ENCODE data around the gene GPRC5A.

The GPRC5A gene

GRCh38 chr12:12877781-12878455 is 13.4 kb upstream of the GPRC5A start (continued):
- no peak for TF ChIP-seq ZNF555 (tag by site-specific recombination; conservative IDR thresholded peaks at IDR 0.05)
- TF ChIP-seq ZNF366 (tag by site-specific recombination; conservative IDR thresholded peaks at IDR 0.05): no peak
- TF ChIP-seq MEIS1 (CRISPR knock-in tag; IDR thresholded peaks at IDR 0.05; ENCODE audit: borderline replicate concordance): no peak
- no peak for TF ChIP-seq ZNF394 (tag by site-specific recombination; IDR thresholded peaks at IDR 0.05; ENCODE audit: borderline replicate concordance)
- TF ChIP-seq, protein P1, sequence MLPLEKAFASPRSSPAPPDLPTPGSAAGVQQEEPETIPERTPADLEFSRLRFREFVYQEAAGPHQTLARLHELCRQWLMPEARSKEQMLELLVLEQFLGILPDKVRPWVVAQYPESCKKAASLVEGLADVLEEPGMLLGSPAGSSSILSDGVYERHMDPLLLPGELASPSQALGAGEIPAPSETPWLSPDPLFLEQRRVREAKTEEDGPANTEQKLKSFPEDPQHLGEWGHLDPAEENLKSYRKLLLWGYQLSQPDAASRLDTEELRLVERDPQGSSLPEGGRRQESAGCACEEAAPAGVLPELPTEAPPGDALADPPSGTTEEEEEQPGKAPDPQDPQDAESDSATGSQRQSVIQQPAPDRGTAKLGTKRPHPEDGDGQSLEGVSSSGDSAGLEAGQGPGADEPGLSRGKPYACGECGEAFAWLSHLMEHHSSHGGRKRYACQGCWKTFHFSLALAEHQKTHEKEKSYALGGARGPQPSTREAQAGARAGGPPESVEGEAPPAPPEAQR (tag by site-specific recombination; IDR thresholded peaks at IDR 0.05): no peak
- no peak for TF ChIP-seq ZNF221 (tag by site-specific recombination; IDR thresholded peaks at IDR 0.05; ENCODE audit: borderline replicate concordance)
- TF ChIP-seq, protein P2, sequence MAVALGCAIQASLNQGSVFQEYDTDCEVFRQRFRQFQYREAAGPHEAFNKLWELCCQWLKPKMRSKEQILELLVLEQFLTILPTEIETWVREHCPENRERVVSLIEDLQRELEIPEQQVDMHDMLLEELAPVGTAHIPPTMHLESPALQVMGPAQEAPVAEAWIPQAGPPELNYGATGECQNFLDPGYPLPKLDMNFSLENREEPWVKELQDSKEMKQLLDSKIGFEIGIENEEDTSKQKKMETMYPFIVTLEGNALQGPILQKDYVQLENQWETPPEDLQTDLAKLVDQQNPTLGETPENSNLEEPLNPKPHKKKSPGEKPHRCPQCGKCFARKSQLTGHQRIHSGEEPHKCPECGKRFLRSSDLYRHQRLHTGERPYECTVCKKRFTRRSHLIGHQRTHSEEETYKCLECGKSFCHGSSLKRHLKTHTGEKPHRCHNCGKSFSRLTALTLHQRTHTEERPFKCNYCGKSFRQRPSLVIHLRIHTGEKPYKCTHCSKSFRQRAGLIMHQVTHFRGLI (tag by site-specific recombination; IDR thresholded peaks at IDR 0.05): peak; percentile 15; the same call in 1 of the 2 replicates
- no peak for TF ChIP-seq ZFHX2 (tag by site-specific recombination; conservative IDR thresholded peaks at IDR 0.05)
- peak; percentile 71 for TF ChIP-seq PRDM4 (tag by site-specific recombination; IDR thresholded peaks at IDR 0.05)
- TF ChIP-seq ZNF140 (tag by site-specific recombination; IDR thresholded peaks at IDR 0.05): no peak
- TF ChIP-seq GLI4 (tag by site-specific recombination; IDR thresholded peaks at IDR 0.05): no peak
- TF ChIP-seq ZNF404 (tag by site-specific recombination; IDR thresholded peaks at IDR 0.05): no peak
- TF ChIP-seq, protein P3, sequence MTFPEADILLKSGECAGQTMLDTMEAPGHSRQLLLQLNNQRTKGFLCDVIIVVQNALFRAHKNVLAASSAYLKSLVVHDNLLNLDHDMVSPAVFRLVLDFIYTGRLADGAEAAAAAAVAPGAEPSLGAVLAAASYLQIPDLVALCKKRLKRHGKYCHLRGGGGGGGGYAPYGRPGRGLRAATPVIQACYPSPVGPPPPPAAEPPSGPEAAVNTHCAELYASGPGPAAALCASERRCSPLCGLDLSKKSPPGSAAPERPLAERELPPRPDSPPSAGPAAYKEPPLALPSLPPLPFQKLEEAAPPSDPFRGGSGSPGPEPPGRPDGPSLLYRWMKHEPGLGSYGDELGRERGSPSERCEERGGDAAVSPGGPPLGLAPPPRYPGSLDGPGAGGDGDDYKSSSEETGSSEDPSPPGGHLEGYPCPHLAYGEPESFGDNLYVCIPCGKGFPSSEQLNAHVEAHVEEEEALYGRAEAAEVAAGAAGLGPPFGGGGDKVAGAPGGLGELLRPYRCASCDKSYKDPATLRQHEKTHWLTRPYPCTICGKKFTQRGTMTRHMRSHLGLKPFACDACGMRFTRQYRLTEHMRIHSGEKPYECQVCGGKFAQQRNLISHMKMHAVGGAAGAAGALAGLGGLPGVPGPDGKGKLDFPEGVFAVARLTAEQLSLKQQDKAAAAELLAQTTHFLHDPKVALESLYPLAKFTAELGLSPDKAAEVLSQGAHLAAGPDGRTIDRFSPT (tag by site-specific recombination; IDR thresholded peaks at IDR 0.05): no peak
- no peak for TF ChIP-seq RBAK (tag by site-specific recombination; IDR thresholded peaks at IDR 0.05)
- TF ChIP-seq ZNF112 (tag by site-specific recombination; IDR thresholded peaks at IDR 0.05): no peak
- TF ChIP-seq IKZF3 (tag by site-specific recombination; IDR thresholded peaks at IDR 0.05): no peak
- TF ChIP-seq ZNF354C (tag by site-specific recombination; IDR thresholded peaks at IDR 0.05; ENCODE audit: borderline replicate concordance, low read depth): no peak
- TF ChIP-seq, protein P4, sequence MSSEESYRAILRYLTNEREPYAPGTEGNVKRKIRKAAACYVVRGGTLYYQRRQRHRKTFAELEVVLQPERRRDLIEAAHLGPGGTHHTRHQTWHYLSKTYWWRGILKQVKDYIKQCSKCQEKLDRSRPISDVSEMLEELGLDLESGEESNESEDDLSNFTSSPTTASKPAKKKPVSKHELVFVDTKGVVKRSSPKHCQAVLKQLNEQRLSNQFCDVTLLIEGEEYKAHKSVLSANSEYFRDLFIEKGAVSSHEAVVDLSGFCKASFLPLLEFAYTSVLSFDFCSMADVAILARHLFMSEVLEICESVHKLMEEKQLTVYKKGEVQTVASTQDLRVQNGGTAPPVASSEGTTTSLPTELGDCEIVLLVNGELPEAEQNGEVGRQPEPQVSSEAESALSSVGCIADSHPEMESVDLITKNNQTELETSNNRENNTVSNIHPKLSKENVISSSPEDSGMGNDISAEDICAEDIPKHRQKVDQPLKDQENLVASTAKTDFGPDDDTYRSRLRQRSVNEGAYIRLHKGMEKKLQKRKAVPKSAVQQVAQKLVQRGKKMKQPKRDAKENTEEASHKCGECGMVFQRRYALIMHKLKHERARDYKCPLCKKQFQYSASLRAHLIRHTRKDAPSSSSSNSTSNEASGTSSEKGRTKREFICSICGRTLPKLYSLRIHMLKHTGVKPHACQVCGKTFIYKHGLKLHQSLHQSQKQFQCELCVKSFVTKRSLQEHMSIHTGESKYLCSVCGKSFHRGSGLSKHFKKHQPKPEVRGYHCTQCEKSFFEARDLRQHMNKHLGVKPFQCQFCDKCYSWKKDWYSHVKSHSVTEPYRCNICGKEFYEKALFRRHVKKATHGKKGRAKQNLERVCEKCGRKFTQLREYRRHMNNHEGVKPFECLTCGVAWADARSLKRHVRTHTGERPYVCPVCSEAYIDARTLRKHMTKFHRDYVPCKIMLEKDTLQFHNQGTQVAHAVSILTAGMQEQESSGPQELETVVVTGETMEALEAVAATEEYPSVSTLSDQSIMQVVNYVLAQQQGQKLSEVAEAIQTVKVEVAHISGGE (tag by site-specific recombination; conservative IDR thresholded peaks at IDR 0.05; ENCODE audit: low read depth): peak; percentile 13; the same call in 1 of the 2 replicates
- TF ChIP-seq ZNF747 (tag by site-specific recombination; IDR thresholded peaks at IDR 0.05): no peak
- TF ChIP-seq ZXDB (tag by site-specific recombination; IDR thresholded peaks at IDR 0.05): peak; percentile 90
- no peak for TF ChIP-seq SETDB1 (IDR thresholded peaks at IDR 0.05; ENCODE audit: insufficient read length, low read length)
- TF ChIP-seq, protein P5, sequence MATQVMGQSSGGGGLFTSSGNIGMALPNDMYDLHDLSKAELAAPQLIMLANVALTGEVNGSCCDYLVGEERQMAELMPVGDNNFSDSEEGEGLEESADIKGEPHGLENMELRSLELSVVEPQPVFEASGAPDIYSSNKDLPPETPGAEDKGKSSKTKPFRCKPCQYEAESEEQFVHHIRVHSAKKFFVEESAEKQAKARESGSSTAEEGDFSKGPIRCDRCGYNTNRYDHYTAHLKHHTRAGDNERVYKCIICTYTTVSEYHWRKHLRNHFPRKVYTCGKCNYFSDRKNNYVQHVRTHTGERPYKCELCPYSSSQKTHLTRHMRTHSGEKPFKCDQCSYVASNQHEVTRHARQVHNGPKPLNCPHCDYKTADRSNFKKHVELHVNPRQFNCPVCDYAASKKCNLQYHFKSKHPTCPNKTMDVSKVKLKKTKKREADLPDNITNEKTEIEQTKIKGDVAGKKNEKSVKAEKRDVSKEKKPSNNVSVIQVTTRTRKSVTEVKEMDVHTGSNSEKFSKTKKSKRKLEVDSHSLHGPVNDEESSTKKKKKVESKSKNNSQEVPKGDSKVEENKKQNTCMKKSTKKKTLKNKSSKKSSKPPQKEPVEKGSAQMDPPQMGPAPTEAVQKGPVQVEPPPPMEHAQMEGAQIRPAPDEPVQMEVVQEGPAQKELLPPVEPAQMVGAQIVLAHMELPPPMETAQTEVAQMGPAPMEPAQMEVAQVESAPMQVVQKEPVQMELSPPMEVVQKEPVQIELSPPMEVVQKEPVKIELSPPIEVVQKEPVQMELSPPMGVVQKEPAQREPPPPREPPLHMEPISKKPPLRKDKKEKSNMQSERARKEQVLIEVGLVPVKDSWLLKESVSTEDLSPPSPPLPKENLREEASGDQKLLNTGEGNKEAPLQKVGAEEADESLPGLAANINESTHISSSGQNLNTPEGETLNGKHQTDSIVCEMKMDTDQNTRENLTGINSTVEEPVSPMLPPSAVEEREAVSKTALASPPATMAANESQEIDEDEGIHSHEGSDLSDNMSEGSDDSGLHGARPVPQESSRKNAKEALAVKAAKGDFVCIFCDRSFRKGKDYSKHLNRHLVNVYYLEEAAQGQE (tag by site-specific recombination; IDR thresholded peaks at IDR 0.05): no peak

Measured in HEK293 (cell line).